Activated CD8-positive, alpha-beta T cell treated with anti-CD3 and anti-CD28 coated beads for 36 hours (primary cell): ENCODE measurements around the gene PHC2. TPM values are rescaled to one million over a fixed set of nuclear protein-coding genes. Genes with fewer than 3 reads are reported as not detected.

Experiments used
- ATAC-seq: fragments of 200-7000 bp; cut with Tn5 transposase; one replicate; pipeline ENCODE4 v1.10.0; 2021; ENCODE audit warnings: mild to moderate bottlenecking, moderate library complexity
- CTCF ChIA-PET: fragments of 350-600 bp; sonication (Branson Sonifier 250); formaldehyde crosslinking; loops from one replicate; lab custom pipeline; 2021; ENCODE audit warnings: antibody characterized with exemption; lab: Charles Lee
- POLR2A ChIA-PET: fragments of 350-600 bp; sonication (Branson Sonifier 250); formaldehyde crosslinking; loops from one replicate; lab custom pipeline; 2021; ENCODE audit warnings: antibody characterized with exemption; lab: Charles Lee
- DNase-seq: peaks from one replicate; pipeline ENCODE4 v3.0.0-alpha.2; 2020
- H3K27ac Mint-ChIP-seq: one replicate; pipeline ENCODE4 v1.8.0; 2021; ENCODE audit warnings: mild to moderate bottlenecking, mixed read lengths
- H3K27me3 Mint-ChIP-seq: one replicate; pipeline ENCODE4 v1.8.0; 2021; ENCODE audit warnings: mixed read lengths
- H3K36me3 Mint-ChIP-seq: one replicate; pipeline ENCODE4 v1.8.0; 2021; ENCODE audit warnings: low read depth, mixed read lengths
- H3K4me1 Mint-ChIP-seq: one replicate; pipeline ENCODE4 v1.8.0; 2021; ENCODE audit warnings: low read depth, mixed read lengths
- H3K4me3 Mint-ChIP-seq: one replicate; pipeline ENCODE4 v1.8.0; 2021; ENCODE audit warnings: mild to moderate bottlenecking, moderate library complexity, mixed read lengths
- H3K9me3 Mint-ChIP-seq: one replicate; pipeline ENCODE4 v1.8.0; 2021; ENCODE audit warnings: mixed read lengths
- intact Hi-C: fragments of 100-400 bp; cut with micrococcal nuclease; formaldehyde crosslinking; loops from one replicate; pipeline ENCODE4 v1.10.0; 2022
- total RNA-seq, 2 experiments: library from RNA; stranded (reverse); gene quantifications; one replicate each; pipeline ENCODE4 v1.2.3, GENCODE V29; 2021
- TF ChIP-seq, protein P1 (sequence below): fragments of 200-600 bp; IDR thresholded peaks from one replicate; pipeline ENCODE4 v1.8.0; 2022; ENCODE audit warnings: antibody characterized with exemption, mild to moderate bottlenecking

The PHC2 gene
- total RNA-seq, 2 experiments from 2014 or later = 26.0 to 28.0 TPM

DNA sequence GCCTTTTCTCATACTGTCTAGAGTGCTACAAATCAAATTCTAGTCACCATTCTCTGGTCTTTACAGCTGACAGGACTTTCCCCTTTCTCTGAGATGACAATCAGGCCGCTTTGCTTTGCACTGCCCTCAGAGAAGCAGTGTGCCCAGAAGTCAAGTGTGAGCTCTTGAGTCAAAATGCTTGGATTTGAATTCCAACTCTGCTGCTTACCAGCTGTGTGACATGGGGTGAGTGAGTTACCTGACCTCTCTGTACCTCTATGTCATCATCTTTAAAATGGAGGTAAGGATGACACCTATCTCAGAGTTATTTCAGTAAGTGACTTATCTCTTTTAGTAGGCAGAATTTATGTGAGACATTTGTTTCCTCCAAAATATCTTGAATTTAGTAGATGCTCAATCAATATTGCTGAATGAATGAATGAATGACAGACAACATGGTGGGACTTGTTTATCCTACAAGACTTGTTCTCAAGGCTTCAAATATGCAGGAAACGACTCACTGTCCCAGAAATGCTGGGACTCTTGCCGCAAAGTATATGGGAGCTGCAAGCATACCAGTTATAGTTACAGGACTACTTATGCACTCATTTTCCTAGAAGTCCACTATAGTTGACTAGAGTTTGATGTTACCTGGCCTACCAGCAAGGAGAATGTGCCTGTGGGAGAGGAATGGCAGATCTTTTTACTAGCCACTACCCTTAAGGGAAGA, 71.9 kb downstream of the PHC2 start:
- Mint-ChIP-seq H3K27me3 (no peaks in the 10 kb centered on the region), H3K27ac (no peak overlapping the region), H3K36me3 (no peaks in the 10 kb centered on the region), H3K4me1 (no peaks in the 10 kb centered on the region), H3K4me3 (no peak overlapping the region), H3K9me3 (no peaks in the 10 kb centered on the region)
- ATAC-seq (no peak), DNase-seq (no peak)
- POLR2A ChIA-PET = no interaction called here
- intact Hi-C loops = no loop called here
- CTCF ChIA-PET = interaction anchor here (1.1 kb wide), 1 partner anchor 45 kb away, joined by 4 read pairs; no protein-coding TSS in a partner anchor
- TF ChIP-seq, protein P1, sequence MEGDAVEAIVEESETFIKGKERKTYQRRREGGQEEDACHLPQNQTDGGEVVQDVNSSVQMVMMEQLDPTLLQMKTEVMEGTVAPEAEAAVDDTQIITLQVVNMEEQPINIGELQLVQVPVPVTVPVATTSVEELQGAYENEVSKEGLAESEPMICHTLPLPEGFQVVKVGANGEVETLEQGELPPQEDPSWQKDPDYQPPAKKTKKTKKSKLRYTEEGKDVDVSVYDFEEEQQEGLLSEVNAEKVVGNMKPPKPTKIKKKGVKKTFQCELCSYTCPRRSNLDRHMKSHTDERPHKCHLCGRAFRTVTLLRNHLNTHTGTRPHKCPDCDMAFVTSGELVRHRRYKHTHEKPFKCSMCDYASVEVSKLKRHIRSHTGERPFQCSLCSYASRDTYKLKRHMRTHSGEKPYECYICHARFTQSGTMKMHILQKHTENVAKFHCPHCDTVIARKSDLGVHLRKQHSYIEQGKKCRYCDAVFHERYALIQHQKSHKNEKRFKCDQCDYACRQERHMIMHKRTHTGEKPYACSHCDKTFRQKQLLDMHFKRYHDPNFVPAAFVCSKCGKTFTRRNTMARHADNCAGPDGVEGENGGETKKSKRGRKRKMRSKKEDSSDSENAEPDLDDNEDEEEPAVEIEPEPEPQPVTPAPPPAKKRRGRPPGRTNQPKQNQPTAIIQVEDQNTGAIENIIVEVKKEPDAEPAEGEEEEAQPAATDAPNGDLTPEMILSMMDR = no peak

DNA sequence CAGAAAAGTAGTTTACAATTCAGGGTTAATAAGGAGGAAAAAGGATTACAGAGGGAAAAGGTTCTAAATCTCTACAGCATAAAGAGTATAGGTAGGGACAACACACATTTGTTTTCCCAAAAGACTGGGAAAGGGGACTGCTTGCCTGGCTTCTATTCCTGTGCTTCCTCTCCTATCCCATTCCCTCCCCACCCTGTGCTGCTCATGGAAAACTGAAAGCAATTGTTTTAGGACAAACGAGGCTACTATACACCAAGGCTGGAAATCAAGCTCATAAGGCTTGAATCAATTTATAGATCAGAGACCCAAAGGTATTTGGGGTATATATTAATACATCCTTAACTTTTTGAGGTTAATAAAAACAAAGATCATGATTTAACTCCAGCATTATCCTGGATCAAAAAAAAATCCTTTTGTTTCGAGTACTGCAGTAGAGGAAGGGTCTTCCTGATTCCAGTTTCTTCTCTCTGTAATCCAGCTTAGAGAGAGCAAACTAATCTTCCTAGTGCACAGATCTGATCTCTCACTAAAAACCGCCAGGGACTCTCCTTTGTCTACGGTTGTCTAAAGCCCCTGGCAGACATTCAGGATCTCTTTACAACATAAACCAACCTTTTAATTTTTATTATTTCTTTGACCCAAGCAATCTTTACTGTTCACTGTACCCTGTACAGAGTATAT, 72.6 kb downstream of the PHC2 start:
- Mint-ChIP-seq H3K4me1 (no peaks in the 10 kb centered on the region), H3K27ac (no peak overlapping the region), H3K27me3 (no peaks in the 10 kb centered on the region), H3K9me3 (no peaks in the 10 kb centered on the region), H3K4me3 (no peak overlapping the region), H3K36me3 (no peaks in the 10 kb centered on the region)
- intact Hi-C loops = no loop called here
- ChIA-PET CTCF (interaction anchor here (1.1 kb wide), 1 partner anchor 45 kb away, joined by 4 read pairs; no protein-coding TSS in a partner anchor), POLR2A (no interaction called here)
- ATAC-seq (no peak), DNase-seq (no peak)
- TF ChIP-seq, protein P1 = no peak

DNA sequence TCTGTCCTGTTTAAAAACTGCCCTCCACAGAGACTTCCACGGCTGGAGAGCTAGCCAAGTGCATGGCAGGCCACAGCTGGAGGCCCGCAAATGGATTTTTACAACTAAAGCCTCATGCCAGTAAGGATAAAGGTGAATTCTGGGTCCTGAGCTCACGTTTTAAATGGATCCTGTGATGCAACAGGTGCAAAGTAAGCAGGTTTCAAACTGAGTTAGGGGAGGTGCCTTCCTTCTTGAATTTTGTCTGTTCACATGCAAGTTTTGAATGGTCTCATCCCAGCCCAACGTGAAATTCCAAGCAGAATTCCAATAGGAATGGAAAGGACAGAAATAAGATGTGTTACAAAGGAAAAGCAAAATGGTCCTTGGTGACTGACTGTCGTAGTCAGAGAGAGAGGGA, 73.8 kb downstream of the PHC2 start:
- no peaks in the 10 kb centered on the region for H3K9me3 Mint-ChIP-seq
- ATAC-seq (no peak), DNase-seq (no peak)
- no peaks in the 10 kb centered on the region for H3K4me1 Mint-ChIP-seq
- POLR2A ChIA-PET = no interaction called here
- H3K27me3 Mint-ChIP-seq = no peaks in the 10 kb centered on the region
- intact Hi-C loops = no loop called here
- no peak overlapping the region for H3K27ac Mint-ChIP-seq
- CTCF ChIA-PET = interaction anchor here (0.9 kb wide), 1 partner anchor 62 kb away, joined by 3 read pairs; no protein-coding TSS in a partner anchor
- H3K4me3 Mint-ChIP-seq = no peak overlapping the region
- TF ChIP-seq, protein P1 = no peak
- no peaks in the 10 kb centered on the region for H3K36me3 Mint-ChIP-seq

DNA sequence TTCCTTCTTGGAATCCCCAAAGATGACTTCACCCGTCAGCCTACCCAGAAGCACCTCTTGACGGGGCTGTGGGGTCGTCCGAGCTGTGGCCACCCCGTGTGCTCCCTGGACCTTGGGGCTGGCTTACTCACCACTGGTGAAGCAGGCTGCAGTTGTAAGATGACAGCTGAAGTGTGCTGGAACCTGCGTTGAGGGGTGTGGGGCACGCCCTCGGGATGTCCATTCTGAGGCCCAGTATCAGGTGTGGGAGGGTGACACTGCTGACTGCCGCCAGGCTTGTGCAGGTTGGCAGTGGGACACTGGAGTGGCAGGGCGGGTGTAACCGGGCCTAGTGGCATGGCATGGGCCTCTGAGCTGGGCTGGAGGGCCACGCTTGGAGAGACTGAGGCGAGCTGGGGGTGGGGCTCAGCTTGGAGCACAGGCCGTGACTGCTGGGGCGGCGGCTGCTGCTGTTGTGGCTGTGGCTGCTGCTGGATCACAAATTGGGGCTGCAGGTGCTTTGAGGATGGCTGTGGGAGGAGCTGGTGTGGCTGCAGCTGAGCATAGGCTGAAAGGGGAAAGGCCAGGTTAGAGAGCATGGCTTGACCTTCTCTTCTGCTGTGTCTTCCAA, 76.1 kb downstream of the PHC2 start:
- Mint-ChIP-seq H3K4me3 (no peak overlapping the region), H3K4me1 (peaks cover 11% of the 10 kb centered on the region), H3K36me3 (peaks cover 6% of the 10 kb centered on the region), H3K27ac (no peak overlapping the region), H3K9me3 (no peaks in the 10 kb centered on the region), H3K27me3 (no peaks in the 10 kb centered on the region)
- DNase-seq (no peak), ATAC-seq (no peak)
- intact Hi-C loops = no loop called here
- ChIA-PET CTCF (no interaction called here), POLR2A (no interaction called here)
- TF ChIP-seq, protein P1 = no peak

DNA sequence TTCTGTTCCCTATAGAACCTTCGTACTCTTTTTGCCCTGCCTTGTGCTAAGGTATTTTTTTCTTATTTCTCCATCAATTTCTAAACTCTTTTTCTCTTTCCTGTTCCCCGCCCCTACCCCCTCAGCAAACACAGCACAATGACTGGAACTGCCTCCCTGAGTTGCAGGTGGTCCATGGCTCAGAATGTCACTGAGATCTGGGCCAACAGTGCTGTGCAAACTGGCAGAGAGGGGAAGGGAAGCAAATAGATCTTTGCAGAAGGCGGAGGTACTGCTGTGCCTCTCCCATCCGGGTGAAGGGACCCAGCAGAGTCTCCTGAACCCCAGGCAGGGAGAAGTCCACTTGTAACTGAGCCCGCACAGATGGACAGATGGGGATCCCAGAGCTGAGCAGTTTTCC, 77.4 kb downstream of the PHC2 start:
- H3K4me1 Mint-ChIP-seq = peaks cover 12% of the 10 kb centered on the region
- TF ChIP-seq, protein P1 = no peak
- no peaks in the 10 kb centered on the region for H3K27me3 Mint-ChIP-seq
- no peak for ATAC-seq
- H3K36me3 Mint-ChIP-seq = peaks cover 7% of the 10 kb centered on the region
- no peaks in the 10 kb centered on the region for H3K9me3 Mint-ChIP-seq
- POLR2A ChIA-PET = no interaction called here
- H3K27ac Mint-ChIP-seq = no peak overlapping the region
- H3K4me3 Mint-ChIP-seq = no peak overlapping the region
- intact Hi-C loops = no loop called here
- DNase-seq = no peak
- CTCF ChIA-PET = no interaction called here
